H9 (cell line): ENCODE measurements around the gene STARD3NL. TPM values are rescaled to one million over a fixed set of nuclear protein-coding genes. Genes with fewer than 3 reads are reported as not detected.

ENCODE experiments used
- DNase-seq: peaks from one replicate; pipeline ENCODE4 v3.0.0-alpha.2; 2017
- H2AFZ ChIP-seq: one replicate; pipeline ENCODE4 v1.6.1; 2013; ENCODE audit warnings: mild to moderate bottlenecking, low read length, control low read depth, moderate library complexity
- H2AK5ac ChIP-seq: 2 replicates; pipeline ENCODE4 v1.6.1; 2013; ENCODE audit warnings: low read length, control low read depth, mixed read lengths; ENCODE audit not compliant: insufficient read length
- H2BK120ac ChIP-seq: one replicate; pipeline ENCODE4 v1.6.1; 2013; ENCODE audit warnings: low read depth, mild to moderate bottlenecking, low read length, control low read depth, inconsistent platforms; ENCODE audit not compliant: poor library complexity, severe bottlenecking
- H2BK12ac ChIP-seq: 2 replicates; pipeline ENCODE4 v1.6.1; 2013; ENCODE audit warnings: low read length, control low read depth, mixed read lengths, low read depth; ENCODE audit not compliant: insufficient read length
- H2BK15ac ChIP-seq: 2 replicates; pipeline ENCODE4 v1.6.1; 2013; ENCODE audit warnings: low read depth, low read length, control low read depth
- H2BK20ac ChIP-seq: one replicate; pipeline ENCODE4 v1.6.1; 2013; ENCODE audit warnings: low read depth, mild to moderate bottlenecking, low read length, control low read depth, inconsistent platforms; ENCODE audit not compliant: poor library complexity, severe bottlenecking
- H2BK5ac ChIP-seq: 2 replicates; pipeline ENCODE4 v1.6.1; 2013; ENCODE audit warnings: low read length, control low read depth, mixed read lengths; ENCODE audit not compliant: insufficient read length
- H3K14ac ChIP-seq: 2 replicates; pipeline ENCODE4 v1.6.1; 2013; ENCODE audit warnings: low read length, control low read depth; ENCODE audit not compliant: insufficient read depth
- H3K18ac ChIP-seq: 2 replicates; pipeline ENCODE4 v1.6.1; 2013; ENCODE audit warnings: low read depth, mild to moderate bottlenecking, mixed read lengths, low read length, control low read depth; ENCODE audit not compliant: insufficient read length
- H3K23ac ChIP-seq: 2 replicates; pipeline ENCODE4 v1.6.1; 2013; ENCODE audit warnings: low read length, control low read depth, mixed read lengths, low read depth; ENCODE audit not compliant: insufficient read length
- H3K23me2 ChIP-seq: 2 replicates; pipeline ENCODE4 v1.6.1; 2013; ENCODE audit warnings: low read depth, mild to moderate bottlenecking, mixed read lengths, low read length, control low read depth; ENCODE audit not compliant: insufficient read length, poor library complexity, severe bottlenecking
- H3K27ac ChIP-seq: 2 replicates; pipeline ENCODE4 v1.5.1; 2013; ENCODE audit warnings: low read length, control low read depth, mixed read lengths, low read depth; ENCODE audit not compliant: insufficient read length
- H3K27me3 ChIP-seq: 2 replicates; pipeline ENCODE4 v1.6.1; 2013; ENCODE audit warnings: low read length, control low read depth, inconsistent platforms; ENCODE audit not compliant: insufficient read depth
- H3K4ac ChIP-seq: 2 replicates; pipeline ENCODE4 v1.6.1; 2013; ENCODE audit warnings: low read depth, mild to moderate bottlenecking, control low read depth, inconsistent platforms, low read length, moderate library complexity
- H3K4me1 ChIP-seq: 2 replicates; pipeline ENCODE4 v1.6.1; 2013; ENCODE audit warnings: low read length, control low read depth, inconsistent platforms; ENCODE audit not compliant: insufficient read depth
- H3K4me2 ChIP-seq: 2 replicates; pipeline ENCODE4 v1.6.1; 2013; ENCODE audit warnings: low read length, control low read depth, mixed read lengths; ENCODE audit not compliant: insufficient read length, insufficient read depth
- H3K56ac ChIP-seq: 2 replicates; pipeline ENCODE4 v1.6.1; 2013; ENCODE audit warnings: low read depth, mild to moderate bottlenecking, mixed read lengths, low read length, control low read depth; ENCODE audit not compliant: insufficient read length
- H3K79me1 ChIP-seq: 2 replicates; pipeline ENCODE4 v1.6.1; 2013; ENCODE audit warnings: low read depth, mild to moderate bottlenecking, moderate library complexity, low read length, control low read depth, inconsistent platforms; ENCODE audit not compliant: insufficient read depth, poor library complexity, severe bottlenecking
- H3K79me2 ChIP-seq: 2 replicates; pipeline ENCODE4 v1.6.1; 2013; ENCODE audit warnings: low read length, control low read depth, inconsistent platforms; ENCODE audit not compliant: insufficient read depth
- H3K9ac ChIP-seq: 2 replicates; pipeline ENCODE4 v1.6.1; 2013; ENCODE audit warnings: low read length, control low read depth, mixed read lengths; ENCODE audit not compliant: insufficient read length; ENCODE audit errors: extremely low read depth
- H3K9me3 ChIP-seq: one replicate; pipeline ENCODE4 v1.6.1; 2013; ENCODE audit warnings: low read depth, low read length, inconsistent platforms; ENCODE audit not compliant: control insufficient read depth
- H3T11ph ChIP-seq: one replicate; pipeline ENCODE4 v1.6.1; 2013; ENCODE audit warnings: mild to moderate bottlenecking, low read length, control low read depth, inconsistent platforms
- H4K20me1 ChIP-seq: one replicate; pipeline ENCODE4 v1.6.1; 2013; ENCODE audit not compliant: control insufficient read depth, insufficient read length, insufficient read depth
- H4K5ac ChIP-seq: 2 replicates; pipeline ENCODE4 v1.6.1; 2013; ENCODE audit warnings: low read depth, mild to moderate bottlenecking, mixed read lengths, low read length, control low read depth; ENCODE audit not compliant: insufficient read length
- H4K8ac ChIP-seq: replicated peaks from 2 replicates; pipeline ENCODE4 v1.6.1; 2013; ENCODE audit warnings: low read length, control low read depth, mixed read lengths, low read depth; ENCODE audit not compliant: insufficient read length
- H4K91ac ChIP-seq: 2 replicates; pipeline ENCODE4 v1.6.1; 2013; ENCODE audit warnings: low read depth, mild to moderate bottlenecking, moderate library complexity, mixed read lengths, low read length, control low read depth; ENCODE audit not compliant: insufficient read length
- H3K27ac Mint-ChIP-seq, 3 experiments: 2 replicates in 2 of 3; 3 replicates in 1 of 3; pipeline ENCODE4 v1.8.0; 2020 to 2021; ENCODE audit warnings: mixed read lengths in 3 of 3, mild to moderate bottlenecking in 1 of 3, moderate library complexity in 1 of 3
- H3K27me3 Mint-ChIP-seq: 2 replicates; pipeline ENCODE4 v1.8.0; 2021; ENCODE audit warnings: low read depth, mild to moderate bottlenecking, moderate library complexity, mixed read lengths
- H3K36me3 Mint-ChIP-seq, 3 experiments: 2 replicates in 2 of 3; 3 replicates in 1 of 3; pipeline ENCODE4 v1.8.0; 2020 to 2021; ENCODE audit warnings: low read depth in 3 of 3, mixed read lengths in 3 of 3; ENCODE audit not compliant: insufficient read depth in 1 of 3
- H3K4me1 Mint-ChIP-seq, 2 experiments: 2 replicates each; pipeline ENCODE4 v1.8.0; 2020; ENCODE audit warnings: mixed read lengths in 2 of 2
- H3K4me3 Mint-ChIP-seq, 2 experiments: 2 replicates in 1 of 2; 3 replicates in 1 of 2; pipeline ENCODE4 v1.8.0; 2020 to 2021; ENCODE audit warnings: mild to moderate bottlenecking in 2 of 2, mixed read lengths in 2 of 2, moderate library complexity in 1 of 2
- H3K9me3 Mint-ChIP-seq, 2 experiments: 2 replicates in 1 of 2; 3 replicates in 1 of 2; pipeline ENCODE4 v1.8.0; 2020; ENCODE audit warnings: mild to moderate bottlenecking in 2 of 2, mixed read lengths in 2 of 2, moderate library complexity in 1 of 2
- CTCF ChIP-seq: fragments of 200-600 bp; sonication (generic); conservative IDR thresholded peaks from 3 replicates; pipeline ENCODE4 v1.8.0; 2021; ENCODE audit warnings: antibody characterized with exemption, mild to moderate bottlenecking
- WGBS: extraction: QIAGEN DNeasy Blood & Tissue Kit; methylation state at CpG from one replicate; pipeline ENCODE4 v1.1.7; 2013; ENCODE audit warnings: missing lambda C conversion rate, low lambda C conversion rate, mixed read lengths; ENCODE audit not compliant: insufficient read length; ENCODE audit errors: extremely low coverage; 5-methylcytosine and 5-hydroxymethylcytosine counted together
- total RNA-seq: library from RNA; stranded (reverse); gene quantifications from 2 replicates; pipeline ENCODE4 v1.2.1, GENCODE V29; 2021

Gene STARD3NL
- total RNA-seq, 1 experiment from 2014 or later: 36.5 TPM

- Histone ChIP-seq H3K27ac (no peak overlapping the region), H4K20me1 (no peaks in the 10 kb centered on the region), H3K14ac (no peak overlapping the region), H3K23ac (no peak overlapping the region), H4K91ac (no peak overlapping the region), H2BK120ac (no peak overlapping the region), H3K79me2 (no peaks in the 10 kb centered on the region), H3K4me2 (no peak overlapping the region), H4K5ac (no peak overlapping the region), H3K79me1 (no peaks in the 10 kb centered on the region), H3K4me1 (no peaks in the 10 kb centered on the region), H3K4ac (no peak overlapping the region), H2AFZ (no peak overlapping the region), H4K8ac (no peak overlapping the region), H3K18ac (no peak overlapping the region), H2BK12ac (no peak overlapping the region), H2AK5ac (no peak overlapping the region), H2BK5ac (no peak overlapping the region), H3K23me2 (no peaks in the 10 kb centered on the region), H3K9me3 (no peaks in the 10 kb centered on the region), H3K9ac (no peak overlapping the region), H3K56ac (no peak overlapping the region), H2BK15ac (no peak overlapping the region), H2BK20ac (no peak overlapping the region), H3K27me3 (no peaks in the 10 kb centered on the region), H3T11ph (no peak overlapping the region)
- Mint-ChIP-seq H3K27me3 (peaks cover 5% of the 10 kb centered on the region; the same call in 1 of the 2 replicates), H3K27ac (no peak overlapping the region), H3K9me3 (no peaks in the 10 kb centered on the region; a peak in 2 of 5 replicates), H3K4me3 (no peak overlapping the region), H3K36me3 (no peaks in the 10 kb centered on the region; a peak in 1 of 7 replicates), H3K4me1 (peaks cover 3% of the 10 kb centered on the region in 2 experiments; a peak in 3 of 4 replicates)
- WGBS: no CpG with 5 or more reads among the region's 2 CpGs
- no peak for DNase-seq
- no peak for TF ChIP-seq CTCF
Measured at GRCh38 chr7:38169847-38170246, 8.2 kb upstream of the STARD3NL start.
